ENCODE results near the gene CTDSP2. TPM values are rescaled to one million over a fixed set of nuclear protein-coding genes. Genes with fewer than 3 reads are reported as not detected.
"Not testable (repeated sequence)": the region's sequence is repeated elsewhere in the genome, so short reads cannot be mapped to it uniquely, and the experiment has no call there.

The CTDSP2 gene
- total and polyA plus RNA-seq, 2 donors (not counting 3 experiments of a cell fraction or from before 2014, with no cell fraction given) = 142 to 146 TPM

DNA sequence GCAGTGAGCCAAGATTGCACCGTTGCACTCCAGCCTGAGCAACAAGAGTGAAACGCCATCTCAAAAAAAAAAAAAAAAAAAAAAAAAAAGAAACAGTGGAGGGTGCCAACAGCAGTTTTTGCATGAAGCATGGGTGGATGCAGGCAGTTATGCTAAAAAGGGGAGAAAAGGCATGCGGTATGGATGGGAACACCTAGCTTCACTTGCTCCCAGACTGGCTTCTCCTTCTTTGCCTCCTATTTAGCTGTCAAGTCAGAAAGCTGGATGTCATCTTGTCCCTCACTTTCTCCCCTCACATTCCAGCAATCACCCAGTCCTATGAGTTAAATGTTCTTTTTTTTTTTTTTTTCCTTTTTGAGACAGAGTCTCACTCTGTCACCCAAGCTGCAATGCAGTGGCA lies 71.5 kb downstream of the CTDSP2 start:
- Histone ChIP-seq H3K27ac (ENCODE audit: insufficient read depth, low read depth, low read length) (no peak overlapping the region), H3K9me3 (replicated peaks; ENCODE audit: control insufficient read depth, insufficient read depth, low read length) (no peaks in the 10 kb centered on the region), H3K36me3 (ENCODE audit: control insufficient read depth in 2 of 2, extremely low read depth in 1 of 2, insufficient read depth in 2 of 2, low read length in 2 of 2) (no peaks in the 10 kb centered on the region), H3K27me3 (ENCODE audit: control insufficient read depth in 2 of 2, insufficient read depth in 2 of 2, low read length in 2 of 2) (no peaks in the 10 kb centered on the region), H3K9me1 (replicated peaks; ENCODE audit: control insufficient read depth, extremely low read depth, insufficient read depth, low read length) (no peaks in the 10 kb centered on the region), H3K4me1 (ENCODE audit: control insufficient read depth, extremely low read depth, insufficient read depth, low read length) (peaks cover 13% of the 10 kb centered on the region), H3K4me2 (ENCODE audit: insufficient read depth, low read length) (no peak overlapping the region), H3K79me2 (ENCODE audit: control insufficient read depth, insufficient read depth, low read length) (peaks cover 2% of the 10 kb centered on the region), H3K4me3 (replicated peaks in 1 of 3; ENCODE audit: insufficient read depth in 1 of 3, low read depth in 1 of 3, low read length in 3 of 3) (no peak overlapping the region), H4K20me1 (replicated peaks; ENCODE audit: control insufficient read depth, extremely low read depth, insufficient read depth, low read length) (no peaks in the 10 kb centered on the region), H3K9ac (replicated peaks; ENCODE audit: extremely low read depth, insufficient read depth, low read length) (no peak overlapping the region), H2AFZ (ENCODE audit: low read depth, low read length) (no peak overlapping the region)
- TF ChIP-seq POLR2AphosphoS5 (IDR thresholded peaks at IDR 0.05; ENCODE audit: insufficient read depth, low read depth, low read length) = no peak
- TF ChIP-seq EZH2 (IDR thresholded peaks at IDR 0.05; ENCODE audit: borderline replicate concordance, low read depth, low read length, severe bottlenecking) = no peak
- TF ChIP-seq JUN (IDR thresholded peaks at IDR 0.05; ENCODE audit: borderline replicate concordance, insufficient read depth, insufficient read length, low read depth) = no peak
- no peak for TF ChIP-seq MYC (IDR thresholded peaks at IDR 0.05; ENCODE audit: low read depth, low read length)
- no peak for TF ChIP-seq POLR2A (IDR thresholded peaks at IDR 0.05; ENCODE audit: low read depth, low read length)
- TF ChIP-seq, protein P1, sequence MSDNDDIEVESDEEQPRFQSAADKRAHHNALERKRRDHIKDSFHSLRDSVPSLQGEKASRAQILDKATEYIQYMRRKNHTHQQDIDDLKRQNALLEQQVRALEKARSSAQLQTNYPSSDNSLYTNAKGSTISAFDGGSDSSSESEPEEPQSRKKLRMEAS (IDR thresholded peaks at IDR 0.05; ENCODE audit: insufficient read depth, insufficient read length) = no peak
- TF ChIP-seq FOS (IDR thresholded peaks at IDR 0.05; ENCODE audit: borderline replicate concordance, insufficient read depth, low read length) = no peak
- TF ChIP-seq, protein P2, sequence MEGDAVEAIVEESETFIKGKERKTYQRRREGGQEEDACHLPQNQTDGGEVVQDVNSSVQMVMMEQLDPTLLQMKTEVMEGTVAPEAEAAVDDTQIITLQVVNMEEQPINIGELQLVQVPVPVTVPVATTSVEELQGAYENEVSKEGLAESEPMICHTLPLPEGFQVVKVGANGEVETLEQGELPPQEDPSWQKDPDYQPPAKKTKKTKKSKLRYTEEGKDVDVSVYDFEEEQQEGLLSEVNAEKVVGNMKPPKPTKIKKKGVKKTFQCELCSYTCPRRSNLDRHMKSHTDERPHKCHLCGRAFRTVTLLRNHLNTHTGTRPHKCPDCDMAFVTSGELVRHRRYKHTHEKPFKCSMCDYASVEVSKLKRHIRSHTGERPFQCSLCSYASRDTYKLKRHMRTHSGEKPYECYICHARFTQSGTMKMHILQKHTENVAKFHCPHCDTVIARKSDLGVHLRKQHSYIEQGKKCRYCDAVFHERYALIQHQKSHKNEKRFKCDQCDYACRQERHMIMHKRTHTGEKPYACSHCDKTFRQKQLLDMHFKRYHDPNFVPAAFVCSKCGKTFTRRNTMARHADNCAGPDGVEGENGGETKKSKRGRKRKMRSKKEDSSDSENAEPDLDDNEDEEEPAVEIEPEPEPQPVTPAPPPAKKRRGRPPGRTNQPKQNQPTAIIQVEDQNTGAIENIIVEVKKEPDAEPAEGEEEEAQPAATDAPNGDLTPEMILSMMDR (IDR thresholded peaks at IDR 0.05; ENCODE audit: extremely low read depth in 1 of 2, insufficient read depth in 1 of 2, low read depth in 1 of 2, low read length in 2 of 2) = no peak
- intact Hi-C loops (cut with micrococcal nuclease) = no loop called here
- no TSS peak for BruUV-seq (replicated peaks)
- POLR2A ChIA-PET = no interaction called here
- dilution Hi-C loops (cut with MboI; ENCODE audit: extremely low pct_ligation_motif_present, low sequenced_read_pairs) = no loop called here
- DNase-seq (ENCODE audit: low read depth, low spot score) (no peak), FAIRE-seq (no peak)
- CTCF ChIA-PET = interaction anchor here (2.0 to 3.0 kb wide), 2 partner anchors 8 to 18 kb away, joined by 7 to 8 read pairs; partner anchors contain the start of gene TSFM

DNA sequence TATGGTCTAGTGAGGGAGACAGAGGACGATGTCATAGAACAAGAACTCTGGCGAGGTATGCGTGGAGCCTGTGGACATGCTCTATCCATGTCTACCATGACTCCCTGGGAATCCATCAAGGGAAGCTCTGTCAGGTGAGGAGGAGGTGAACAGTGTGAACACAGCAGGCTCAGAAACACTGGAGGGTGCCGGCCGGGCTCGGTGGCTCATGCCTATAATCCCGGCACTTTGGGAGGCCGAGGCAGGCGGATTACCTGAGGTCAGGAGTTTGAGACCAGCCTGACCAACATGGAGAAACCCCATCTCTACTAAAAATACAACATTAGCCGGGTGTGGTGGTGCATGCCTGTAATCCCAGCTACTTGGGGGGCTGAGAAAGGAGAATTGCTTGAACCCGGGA lies 71.9 kb downstream of the CTDSP2 start:
- CTCF ChIA-PET = interaction anchor here (2.0 to 3.0 kb wide), 2 partner anchors 8 to 18 kb away, joined by 7 to 8 read pairs; partner anchors contain the start of gene TSFM
- H2AFZ ChIP-seq (ENCODE audit: low read depth, low read length); H3K4me3 ChIP-seq (replicated peaks in 1 of 3; ENCODE audit: insufficient read depth in 1 of 3, low read depth in 1 of 3, low read length in 3 of 3); H3K9me3 ChIP-seq (replicated peaks; ENCODE audit: control insufficient read depth, insufficient read depth, low read length); H3K79me2 ChIP-seq (ENCODE audit: control insufficient read depth, insufficient read depth, low read length); H3K27ac ChIP-seq (ENCODE audit: insufficient read depth, low read depth, low read length); H3K9ac ChIP-seq (replicated peaks; ENCODE audit: extremely low read depth, insufficient read depth, low read length); FAIRE-seq; dilution Hi-C loops (cut with MboI; ENCODE audit: extremely low pct_ligation_motif_present, low sequenced_read_pairs); intact Hi-C loops (cut with micrococcal nuclease); BruUV-seq (replicated peaks); H3K9me1 ChIP-seq (replicated peaks; ENCODE audit: control insufficient read depth, extremely low read depth, insufficient read depth, low read length); H4K20me1 ChIP-seq (replicated peaks; ENCODE audit: control insufficient read depth, extremely low read depth, insufficient read depth, low read length); DNase-seq (ENCODE audit: low read depth, low spot score); H3K27me3 ChIP-seq (ENCODE audit: control insufficient read depth in 2 of 2, insufficient read depth in 2 of 2, low read length in 2 of 2); H3K36me3 ChIP-seq (ENCODE audit: control insufficient read depth in 2 of 2, extremely low read depth in 1 of 2, insufficient read depth in 2 of 2, low read length in 2 of 2); H3K4me2 ChIP-seq (ENCODE audit: insufficient read depth, low read length); POLR2A ChIA-PET: not testable (repeated sequence)
- H3K4me1 ChIP-seq (ENCODE audit: control insufficient read depth, extremely low read depth, insufficient read depth, low read length) = peaks cover 13% of the 10 kb centered on the region
